HG02973 (cell line): ENCODE data around the gene WWP2.
"Not testable (repeated sequence)": the region's sequence is repeated elsewhere in the genome, so short reads cannot be mapped to it uniquely, and the experiment has no call there.

Source experiments
- ATAC-seq: cut with Tn5 transposase; IDR thresholded peaks from one replicate; pipeline ENCODE4 v1.9.1; 2021; ENCODE audit warnings: moderate library complexity; ENCODE audit not compliant: unreplicated experiment

Gene WWP2

DNA sequence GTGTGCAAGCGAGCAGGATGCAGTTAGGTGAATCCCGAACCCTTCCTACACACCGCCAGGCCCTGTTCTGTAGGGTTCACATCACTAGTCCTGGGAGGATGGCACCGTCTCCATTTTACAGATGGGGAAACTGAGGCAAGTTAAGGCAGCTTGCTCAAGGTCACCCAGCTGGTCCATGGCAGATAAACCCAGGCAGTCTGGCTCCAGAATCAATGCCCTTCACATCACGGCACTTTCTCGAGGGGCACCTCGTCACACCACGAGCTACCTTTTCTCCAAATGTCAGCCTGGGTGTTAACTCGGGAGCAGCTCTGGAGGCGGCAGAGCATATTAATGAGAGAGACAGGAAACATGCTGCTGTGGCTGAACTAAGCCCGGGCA is 16.9 kb upstream of the WWP2 start:
- no peak for ATAC-seq

GRCh38 chr16:69745959-69746358 is 16.2 kb upstream of the WWP2 start:
- ATAC-seq = no peak

DNA sequence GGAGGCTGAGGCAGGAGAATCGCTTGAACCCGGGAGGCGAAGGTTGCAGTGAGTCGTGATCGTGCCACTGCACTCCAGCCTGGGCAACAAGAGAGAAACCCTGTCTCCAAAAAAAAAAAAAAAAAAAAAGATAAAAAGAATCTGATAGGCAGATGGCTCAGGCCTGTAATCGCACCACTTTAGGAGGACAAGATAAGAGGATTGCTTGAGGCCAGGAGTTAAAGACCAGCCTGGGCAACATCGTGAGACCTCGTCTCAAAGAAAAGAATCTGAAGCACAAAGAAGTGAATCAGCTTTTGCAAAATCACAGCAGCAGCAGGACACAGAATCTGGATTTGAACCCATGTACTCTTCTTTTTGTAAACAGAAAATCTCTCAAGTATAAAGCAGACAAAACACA is 15.0 kb upstream of the WWP2 start:
- no peak for ATAC-seq

DNA sequence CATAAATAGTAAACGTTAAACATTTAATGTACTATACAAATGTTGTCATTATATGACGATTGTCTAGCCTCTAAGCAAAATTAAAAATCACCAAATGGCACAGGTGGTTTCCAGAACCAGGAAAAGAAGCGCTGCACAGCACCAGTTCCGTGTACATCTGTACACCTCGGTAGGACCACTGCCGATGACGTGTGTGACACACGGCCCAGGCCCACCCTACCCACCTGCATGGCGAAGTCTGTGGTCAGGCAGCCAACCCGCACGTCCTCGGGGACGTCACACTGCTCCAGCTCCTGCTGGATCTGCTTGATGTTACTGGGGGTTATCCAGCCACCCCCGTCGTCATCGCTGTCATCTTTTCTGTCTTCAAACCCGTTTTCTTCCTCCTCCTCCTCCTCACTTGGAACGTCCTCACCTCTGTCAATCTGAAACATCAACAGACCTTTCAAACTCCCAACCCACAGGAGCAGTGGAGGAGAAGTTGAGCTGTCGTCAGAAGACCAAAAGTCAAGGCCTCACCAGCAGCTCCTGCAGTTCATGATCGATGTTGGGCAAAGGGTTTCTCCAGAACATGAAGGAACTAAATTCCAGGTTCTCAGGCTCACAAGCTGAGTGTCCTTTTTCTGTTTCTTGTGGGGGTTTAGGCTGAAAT is 13.3 kb upstream of the WWP2 start:
- no peak for ATAC-seq

GRCh38 chr16:69754143-69754468 is 8.0 kb upstream of the WWP2 start:
- no peak for ATAC-seq

DNA sequence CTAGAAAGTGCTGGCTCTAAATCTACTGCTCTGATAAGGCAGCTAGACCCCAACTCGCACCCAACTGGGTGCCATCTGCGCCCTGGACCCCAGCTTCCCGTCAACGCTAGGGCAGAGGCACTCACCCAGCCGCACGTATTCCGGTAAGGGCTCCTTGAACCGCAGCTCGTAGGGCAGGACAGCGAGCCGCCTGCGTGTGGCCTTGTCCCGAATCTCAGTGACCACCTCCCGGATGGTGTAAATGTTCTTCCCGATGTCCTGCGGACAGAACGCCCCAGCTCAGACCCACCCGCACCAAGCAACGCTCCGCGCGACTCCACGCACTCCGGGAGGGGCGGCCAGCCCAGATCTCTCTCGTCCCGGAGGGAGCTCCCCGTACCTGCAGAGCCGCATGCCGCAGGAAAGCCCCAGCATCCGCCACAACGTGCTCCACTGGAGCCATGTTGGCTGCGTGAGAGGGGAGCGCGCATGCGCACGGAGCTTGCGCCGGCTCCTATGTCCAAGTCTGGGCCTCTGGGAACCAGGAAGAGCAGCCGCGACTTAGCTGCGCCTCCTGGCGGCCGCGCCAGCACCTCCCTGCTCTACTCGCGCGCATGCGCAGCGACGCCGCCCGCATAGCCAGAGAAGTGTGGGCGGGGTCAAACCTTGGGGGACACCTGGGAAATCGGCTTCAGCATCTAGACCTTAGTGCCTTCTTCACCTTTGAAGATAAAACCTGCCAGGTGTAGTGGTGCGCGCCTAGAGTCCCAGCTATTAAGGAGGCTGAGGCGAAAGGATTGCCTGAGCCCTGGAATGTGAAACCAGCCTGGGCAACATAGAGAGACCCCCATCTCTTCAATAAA is 7.4 kb upstream of the WWP2 start, which contains the start of gene NOB1:
TSS of gene NOB1 (minus strand) at position 458 of the 842 bp plus-strand sequence. CDS start at position 442, 16 bp downstream.
- ATAC-seq = peak; percentile 91

DNA sequence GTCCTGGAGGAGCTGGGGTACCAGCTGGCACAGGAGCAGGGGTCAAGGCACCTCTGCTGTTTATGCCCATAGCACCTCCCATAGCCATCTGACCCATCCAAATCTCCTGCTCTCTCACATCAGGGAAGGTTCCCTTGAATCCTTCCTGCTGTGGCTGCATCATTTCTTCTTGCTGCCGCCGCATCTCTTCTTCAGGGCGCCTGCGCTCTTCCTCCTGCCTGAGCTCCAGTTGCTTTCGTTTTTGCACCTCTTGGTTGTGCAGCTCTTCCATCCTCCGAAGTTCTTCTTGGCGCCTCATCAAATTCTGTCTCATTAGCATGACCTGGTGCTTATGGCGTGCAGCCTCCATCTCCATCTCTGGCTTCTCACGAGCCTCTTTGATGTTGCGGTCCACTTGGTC is 5.4 kb upstream of the WWP2 start:
- ATAC-seq = no peak

DNA sequence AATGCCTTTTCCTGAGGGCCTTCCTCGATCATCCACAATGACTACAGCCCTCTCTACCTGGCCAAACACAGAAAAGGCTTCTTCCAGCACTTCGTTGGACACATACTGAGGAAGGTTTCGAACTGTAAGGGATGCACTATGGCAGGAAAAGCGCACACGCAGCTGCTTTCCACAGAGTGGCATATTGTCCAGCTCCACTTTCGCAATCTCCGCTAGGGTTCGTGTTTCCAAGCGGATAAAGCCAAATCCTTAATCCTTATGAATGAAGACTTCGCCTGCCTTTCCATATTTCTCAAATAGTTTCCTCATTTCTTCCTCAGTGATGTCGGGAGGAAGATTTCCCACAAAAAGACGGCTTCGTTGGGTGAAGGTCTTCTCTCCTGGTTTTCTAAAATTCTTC is 4.8 kb upstream of the WWP2 start:
- ATAC-seq = not testable (repeated sequence)

GRCh38 chr16:69762814-69763598 is 874 bp downstream of the WWP2 start:
- ATAC-seq = peak; percentile 40

DNA sequence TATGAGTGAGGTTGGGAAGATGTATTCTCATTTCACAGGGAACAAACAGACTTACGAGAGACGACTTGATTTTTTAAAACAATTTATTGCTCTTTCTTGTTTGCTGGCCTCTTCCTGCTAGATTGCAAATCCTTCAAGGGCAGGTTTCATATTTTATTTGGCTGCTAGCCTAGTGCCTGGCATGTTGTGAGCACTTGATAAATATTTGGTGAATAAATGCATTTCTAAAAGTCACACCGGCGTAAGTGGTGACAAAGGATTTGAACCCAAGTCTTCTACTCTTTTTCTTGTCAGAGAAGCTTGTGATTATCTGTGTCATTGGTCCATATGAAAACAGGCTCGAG is 1.4 kb downstream of the WWP2 start:
- no peak for ATAC-seq

- ATAC-seq = no peak
Observed at GRCh38 chr16:69767459-69768229, 5.5 kb downstream of the WWP2 start.

DNA sequence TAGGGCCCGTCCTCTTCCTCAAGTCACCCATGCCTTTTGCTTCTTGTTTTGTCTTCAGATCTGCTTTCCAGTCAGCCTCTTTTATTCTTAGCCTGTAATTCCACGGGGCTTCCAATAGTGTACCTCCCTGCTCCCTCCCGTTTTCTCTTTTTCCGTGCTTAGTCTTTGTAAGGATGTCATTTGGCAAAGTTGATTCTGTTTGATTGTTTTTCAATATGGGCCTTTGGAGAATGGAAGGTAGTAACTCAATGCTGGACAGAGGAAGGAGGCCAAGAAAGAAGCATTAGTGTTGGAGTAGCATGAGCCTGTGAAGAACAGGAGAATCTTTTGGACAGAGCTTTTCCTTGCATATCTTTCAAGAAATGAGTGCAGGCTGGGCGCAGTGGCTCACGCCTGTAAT is 6.5 kb downstream of the WWP2 start:
- ATAC-seq = no peak

GRCh38 chr16:69769404-69769803 is 7.3 kb downstream of the WWP2 start:
- no peak for ATAC-seq

DNA sequence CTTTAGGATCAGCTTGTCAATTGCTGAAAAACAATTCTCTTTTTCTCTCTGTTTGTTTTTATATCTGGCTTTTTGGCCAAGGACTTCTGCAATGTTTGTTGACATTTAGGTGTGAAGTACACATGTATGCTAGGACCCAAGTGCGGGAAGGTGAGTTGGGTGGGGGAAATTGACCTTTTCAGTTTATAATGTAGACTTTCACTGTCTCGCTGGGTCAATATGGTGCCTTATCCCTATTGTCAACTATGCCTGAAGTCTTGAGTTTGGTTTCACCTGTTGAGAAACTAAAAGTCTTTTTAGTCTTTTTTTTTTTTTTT is 9.5 kb downstream of the WWP2 start:
- ATAC-seq = no peak

GRCh38 chr16:69773260-69773947 is 11.3 kb downstream of the WWP2 start:
- no peak for ATAC-seq

DNA sequence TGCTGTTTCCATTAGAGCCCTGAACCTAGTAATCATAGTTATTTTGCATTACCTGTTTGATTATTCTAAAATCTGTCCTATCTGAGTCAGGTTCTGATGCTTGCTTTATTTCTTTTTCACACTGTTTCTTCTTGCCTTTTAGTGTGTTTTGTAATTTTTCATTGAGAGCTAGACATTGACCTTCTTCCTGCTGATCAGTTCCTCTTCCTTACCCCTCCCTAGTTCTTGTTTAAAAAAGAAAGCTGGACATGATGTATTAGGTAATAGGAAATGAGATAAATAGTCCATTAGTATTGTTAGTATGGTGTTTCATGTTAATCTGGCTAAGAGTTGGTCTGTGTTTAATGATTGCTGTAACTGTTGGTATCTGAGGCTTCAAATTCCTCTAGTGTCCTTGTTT is 13.4 kb downstream of the WWP2 start:
- no peak for ATAC-seq

DNA sequence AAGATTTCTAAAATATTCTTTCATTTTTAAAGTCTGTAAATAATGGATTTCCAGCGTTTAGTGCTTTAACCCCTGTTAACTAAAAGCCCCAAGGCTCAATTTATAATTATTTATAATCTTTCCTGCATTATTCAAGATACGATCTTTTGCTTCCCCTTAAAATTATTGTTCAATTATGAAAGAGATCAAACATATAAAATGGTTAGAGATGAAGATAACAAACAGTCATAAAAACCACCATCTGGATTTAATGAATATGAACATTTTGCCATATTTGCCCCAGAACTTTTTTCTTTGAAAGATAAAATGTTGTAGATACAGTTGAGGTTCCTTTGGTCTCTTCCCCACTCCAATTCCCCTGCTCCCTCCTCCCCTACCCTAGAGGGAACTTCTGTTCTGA is 17.6 kb downstream of the WWP2 start:
- no peak for ATAC-seq

GRCh38 chr16:69781118-69781517 is 19.0 kb downstream of the WWP2 start:
- ATAC-seq = no peak

DNA sequence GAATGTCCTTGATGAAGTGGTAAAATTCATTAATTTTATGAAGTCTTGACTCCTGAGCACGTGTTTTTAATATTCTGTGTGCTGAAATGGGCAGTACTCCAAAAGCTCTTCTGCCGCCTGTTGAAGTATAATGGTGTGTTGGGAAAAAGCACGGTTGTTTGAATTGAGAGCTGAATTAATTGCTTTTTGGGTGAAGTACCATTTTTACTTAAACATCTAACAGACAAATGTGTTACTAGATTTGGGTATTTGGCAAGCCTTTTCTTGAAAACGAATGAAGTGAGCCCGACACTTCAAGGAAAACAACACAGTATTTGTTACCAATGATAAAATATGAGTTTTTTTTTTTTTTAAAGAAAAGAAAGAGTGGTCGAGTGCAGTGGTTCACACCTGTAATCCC is 22.5 kb downstream of the WWP2 start:
- no peak for ATAC-seq

GRCh38 chr16:69787883-69788282 is 25.8 kb downstream of the WWP2 start:
- ATAC-seq = no peak

DNA sequence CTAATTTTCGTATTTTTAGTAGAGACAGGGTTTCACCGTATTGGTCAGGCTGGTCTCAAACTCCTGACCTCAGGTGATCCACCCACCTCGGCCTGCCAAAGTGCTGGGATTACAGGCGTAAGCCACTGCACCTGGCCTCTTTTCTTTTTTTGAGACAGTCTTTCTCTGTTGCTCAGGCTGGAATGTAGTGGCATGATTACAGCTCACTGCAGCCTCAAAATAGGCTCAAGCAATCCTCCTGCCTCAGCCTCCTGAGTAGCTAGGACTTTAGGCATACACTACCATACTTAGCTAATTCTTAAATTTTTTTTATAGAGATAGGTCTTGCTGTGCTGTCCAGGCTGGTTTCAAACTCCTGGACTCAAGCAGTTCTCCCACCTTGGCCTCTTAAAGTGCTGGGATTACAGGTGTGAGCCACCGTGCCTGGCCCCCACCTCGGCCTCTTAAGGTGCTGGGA is 29.3 kb downstream of the WWP2 start:
- ATAC-seq = not testable (repeated sequence)
